ENCODE results near the gene ZSCAN32.

ZSCAN32 gene

GRCh38 chr16:3400779-3401688 lies at the start of gene ZSCAN32, which contains the start of gene ZNF174:
Gene ZSCAN32, minus strand, starts transcription at chr16:3401004. Its CDS starts 3,447 bp downstream, at chr16:3397557.
Gene ZNF174, plus strand, starts transcription at chr16:3401215. Its CDS starts 790 bp downstream, at chr16:3402005.
- peak; percentile 84 for TF ChIP-seq POLR2A (IDR thresholded peaks at IDR 0.05; ENCODE audit: low read depth, low read length)
- DNase-seq (ENCODE audit: insufficient read length, low spot score) (peak; percentile 96), FAIRE-seq (peak; percentile 91)

GRCh38 chr16:3444032-3444388 lies 43.2 kb upstream of the ZSCAN32 start:
- no peak for FAIRE-seq
- 0 out of 2 replicates have a peak, but pooled peaks have one; percentile 20 for TF ChIP-seq POLR2A (IDR thresholded peaks at IDR 0.05; ENCODE audit: low read depth, low read length)
- DNase-seq (ENCODE audit: insufficient read length, low spot score) = no peak

- peak; percentile 11 for FAIRE-seq
- peak; percentile 54 for DNase-seq (ENCODE audit: insufficient read length, low spot score)
- TF ChIP-seq POLR2A (IDR thresholded peaks at IDR 0.05; ENCODE audit: low read depth, low read length) = no peak
These were observed 42.6 kb upstream of the ZSCAN32 start, which contains the start of the genes NAA60 and ZNF597 for GRCh38 chr16:3443108-3444031. Gene NAA60, plus strand, starts transcription at chr16:3443680. Its CDS starts 32,548 bp downstream, at chr16:3476228. Gene ZNF597, minus strand, starts transcription at chr16:3443504. Its CDS starts 351 bp downstream, at chr16:3443153.

GRCh38 chr16:3439637-3440036 lies 38.8 kb upstream of the ZSCAN32 start:
- DNase-seq (ENCODE audit: insufficient read length, low spot score) (no peak), FAIRE-seq (no peak)
- no peak for TF ChIP-seq POLR2A (IDR thresholded peaks at IDR 0.05; ENCODE audit: low read depth, low read length)

GRCh38 chr16:3434373-3434772 lies 33.6 kb upstream of the ZSCAN32 start:
- no peak for FAIRE-seq
- DNase-seq (ENCODE audit: insufficient read length, low spot score) = no peak
- no peak for TF ChIP-seq POLR2A (IDR thresholded peaks at IDR 0.05; ENCODE audit: low read depth, low read length)

GRCh38 chr16:3431779-3432219 lies 31.0 kb upstream of the ZSCAN32 start:
- no peak for TF ChIP-seq POLR2A (IDR thresholded peaks at IDR 0.05; ENCODE audit: low read depth, low read length)
- DNase-seq (ENCODE audit: insufficient read length, low spot score) (no peak), FAIRE-seq (no peak)

- no peak for FAIRE-seq
These were observed 13.1 kb upstream of the ZSCAN32 start for GRCh38 chr16:3413730-3414379.

GRCh38 chr16:3408561-3409197 lies 7.9 kb upstream of the ZSCAN32 start:
- FAIRE-seq (no peak), DNase-seq (ENCODE audit: insufficient read length, low spot score) (no peak)
- TF ChIP-seq POLR2A (IDR thresholded peaks at IDR 0.05; ENCODE audit: low read depth, low read length) = no peak

More at GRCh38 chr16:3413730-3414379, 13.1 kb upstream of the ZSCAN32 start:
- DNase-seq (ENCODE audit: insufficient read length, low spot score) = no peak
- TF ChIP-seq POLR2A (IDR thresholded peaks at IDR 0.05; ENCODE audit: low read depth, low read length) = no peak

GRCh38 chr16:3401719-3402397 lies 1.1 kb upstream of the ZSCAN32 start:
- no peak for DNase-seq (ENCODE audit: insufficient read length, low spot score)

GRCh38 chr16:3400446-3400778 lies 392 bp downstream of the ZSCAN32 start:
- FAIRE-seq = no peak
- no peak for DNase-seq (ENCODE audit: insufficient read length, low spot score)
- no peak for TF ChIP-seq POLR2A (IDR thresholded peaks at IDR 0.05; ENCODE audit: low read depth, low read length)

More at GRCh38 chr16:3401719-3402397, 1.1 kb upstream of the ZSCAN32 start:
- no peak for FAIRE-seq
- no peak for TF ChIP-seq POLR2A (IDR thresholded peaks at IDR 0.05; ENCODE audit: low read depth, low read length)

- TF ChIP-seq POLR2A (IDR thresholded peaks at IDR 0.05; ENCODE audit: low read depth, low read length) = no peak
- no peak for FAIRE-seq
- no peak for DNase-seq (ENCODE audit: insufficient read length, low spot score)
These were observed 11.0 kb downstream of the ZSCAN32 start for GRCh38 chr16:3389663-3390338.

- no peak for TF ChIP-seq POLR2A (IDR thresholded peaks at IDR 0.05; ENCODE audit: low read depth, low read length)
- FAIRE-seq = no peak
- DNase-seq (ENCODE audit: insufficient read length, low spot score) = no peak
These were observed 12.5 kb downstream of the ZSCAN32 start for GRCh38 chr16:3388325-3388724.

Data from H54 (cell line).